ENCODE results near the gene MCC. TPM values are rescaled to one million over a fixed set of nuclear protein-coding genes. Genes with fewer than 3 reads are reported as not detected.
A peak's percentile ranks its signal among the peaks of the same experiment; 100 is the strongest.

Gene MCC
- total RNA-seq, 4 donors from 2014 or later, result 5.1 to 22.3 (median 13.0) TPM

GRCh38 chr5:112979723-112980122 lies 508.5 kb downstream of the MCC start:
- Histone ChIP-seq H3K27ac (no peak overlapping the region), H3K36me3 (no peaks in the 10 kb centered on the region), H3K4me1 (peaks cover 10 to 15% of the 10 kb centered on the region in 2 donors), H3K27me3 (no peaks in the 10 kb centered on the region), H3K4me3 (replicated peaks in 1 of 3) (no peak overlapping the region), H3K9me3 (no peaks in the 10 kb centered on the region)
- intact Hi-C loops (cut with DNase I), result no loop called here
- TF ChIP-seq POLR2A (IDR thresholded peaks at IDR 0.05), result no peak
- no peak for TF ChIP-seq CTCF (IDR thresholded peaks at IDR 0.05)
- no peak for DNase-seq
- WGBS, 2 donors, result 86 to 89% methylated on average over 3 of the region's 3 CpGs

GRCh38 chr5:112978836-112979235 lies 509.4 kb downstream of the MCC start:
- no peak overlapping the region for H3K4me3 ChIP-seq (replicated peaks in 1 of 3)
- TF ChIP-seq POLR2A (IDR thresholded peaks at IDR 0.05), result no peak
- no peak for TF ChIP-seq CTCF (IDR thresholded peaks at IDR 0.05)
- H3K27me3 ChIP-seq, result no peaks in the 10 kb centered on the region
- H3K36me3 ChIP-seq, result no peaks in the 10 kb centered on the region
- H3K27ac ChIP-seq, result no peak overlapping the region
- no peaks in the 10 kb centered on the region for H3K9me3 ChIP-seq
- DNase-seq, result no peak
- intact Hi-C loops (cut with DNase I), result no loop called here
- H3K4me1 ChIP-seq, result peaks cover 10 to 15% of the 10 kb centered on the region in 2 donors
- 27 to 30% methylated on average over 2 of the region's 2 CpGs for WGBS, 2 donors

GRCh38 chr5:112977440-112977861 lies 510.8 kb downstream of the MCC start:
- 1% methylated on average over 16 of the region's 16 CpGs for WGBS, 2 donors
- DNase-seq, result no peak
- Histone ChIP-seq H3K9me3 (no peaks in the 10 kb centered on the region), H3K4me3 (replicated peaks in 1 of 3) (peak overlapping the region; percentile 33 to 89 (median 73)), H3K4me1 (peaks cover 10 to 15% of the 10 kb centered on the region in 2 donors), H3K27me3 (no peaks in the 10 kb centered on the region), H3K36me3 (no peaks in the 10 kb centered on the region), H3K27ac (peak overlapping the region in 2 of 3 donors; percentile 64 to 77)
- intact Hi-C loops (cut with DNase I), result no loop called here
- TF ChIP-seq CTCF (IDR thresholded peaks at IDR 0.05) (no peak), POLR2A (IDR thresholded peaks at IDR 0.05) (no peak)

- peak; percentile 95 to 96 for DNase-seq
- H3K36me3 ChIP-seq, result no peaks in the 10 kb centered on the region
- peak within 1 kb of the TSS; percentile 54 to 77 (median 69) for H3K27ac ChIP-seq
- peaks cover 10 to 15% of the 10 kb centered on the region in 2 donors for H3K4me1 ChIP-seq
- intact Hi-C loops (cut with DNase I), result no loop called here
- H3K9me3 ChIP-seq, result no peaks in the 10 kb centered on the region
- 1% methylated on average over 48 to 70 of the region's 75 CpGs for WGBS, 2 donors
- H3K4me3 ChIP-seq (replicated peaks in 1 of 3), result peak within 1 kb of the TSS; percentile 33 to 89 (median 73)
- no peak for TF ChIP-seq CTCF (IDR thresholded peaks at IDR 0.05)
- TF ChIP-seq POLR2A (IDR thresholded peaks at IDR 0.05), result peak in 1 of 2 donors; percentile 82
- H3K27me3 ChIP-seq, result no peaks in the 10 kb centered on the region
Observed at GRCh38 chr5:112976432-112977309, 511.6 kb downstream of the MCC start, which contains the start of gene DCP2. DCP2 (plus strand) TSS chr5:112976798; CDS start chr5:112976934, 136 bp downstream.

Data from thyroid gland (tissue), 4 donors.